Stimulated activated CD8-positive, alpha-beta memory T cell treated with anti-CD3 and anti-CD28 coated beads, Interleukin-7, amount 100 ng/mL, for 24 hours (primary cell): ENCODE data around the gene SYNGR1.
"Not testable (repeated sequence)": the region's sequence is repeated elsewhere in the genome, so short reads cannot be mapped to it uniquely, and the experiment has no call there.

ENCODE experiments used
- DNase-seq: peaks from one replicate; pipeline ENCODE4 v3.0.0-alpha.2; 2020; ENCODE audit warnings: low read depth

SYNGR1 gene

GRCh38 chr22:39317084-39317774 lies 32.6 kb upstream of the SYNGR1 start:
- no peak for DNase-seq

GRCh38 chr22:39317775-39318506 lies 31.9 kb upstream of the SYNGR1 start:
- no peak for DNase-seq

GRCh38 chr22:39318507-39319283 lies 31.1 kb upstream of the SYNGR1 start:
- no peak for DNase-seq

GRCh38 chr22:39319284-39320022 lies 30.3 kb upstream of the SYNGR1 start, which contains the start of gene RPL3:
Gene RPL3, minus strand, starts transcription at chr22:39319623. Its CDS starts 26 bp downstream, at chr22:39319597.
- DNase-seq, result peak; percentile 96

GRCh38 chr22:39320616-39321029 lies 29.2 kb upstream of the SYNGR1 start:
- not testable (repeated sequence) for DNase-seq

- no peak for DNase-seq
Observed at GRCh38 chr22:39325392-39325932, 24.3 kb upstream of the SYNGR1 start.

- DNase-seq, result no peak
Observed at GRCh38 chr22:39327995-39328754, 21.6 kb upstream of the SYNGR1 start.

- not testable (repeated sequence) for DNase-seq
Observed at GRCh38 chr22:39330553-39330952, 19.2 kb upstream of the SYNGR1 start.

- no peak for DNase-seq
Observed at GRCh38 chr22:39332441-39333064, 17.2 kb upstream of the SYNGR1 start.

- no peak for DNase-seq
Observed at GRCh38 chr22:39336411-39336810, 13.4 kb upstream of the SYNGR1 start.

- DNase-seq, result not testable (repeated sequence)
Observed at GRCh38 chr22:39339775-39340174, 10.0 kb upstream of the SYNGR1 start.

GRCh38 chr22:39341179-39341578 lies 8.6 kb upstream of the SYNGR1 start:
- DNase-seq, result no peak

GRCh38 chr22:39343259-39344045 lies 6.3 kb upstream of the SYNGR1 start:
- peak; percentile 30 for DNase-seq

- no peak for DNase-seq
Observed at GRCh38 chr22:39344046-39344390, 5.8 kb upstream of the SYNGR1 start.

GRCh38 chr22:39345231-39345630 lies 4.6 kb upstream of the SYNGR1 start:
- no peak for DNase-seq

- no peak for DNase-seq
Observed at GRCh38 chr22:39348909-39349505, 784 bp upstream of the SYNGR1 start.

- DNase-seq, result no peak
Observed at GRCh38 chr22:39349506-39349966, 255 bp upstream of the SYNGR1 start.

- no peak for DNase-seq
Observed at GRCh38 chr22:39350757-39351688, 1.2 kb downstream of the SYNGR1 start.
